GM23248 (cell line): ENCODE data around the gene PLD4. TPM values are rescaled to one million over a fixed set of nuclear protein-coding genes. Genes with fewer than 3 reads are reported as not detected.

Experiments used
- DNase-seq: peaks from one replicate; pipeline ENCODE4 v3.0.0-alpha.2; 2015
- H2AFZ ChIP-seq: fragments of 200-600 bp; sonication (generic); 2 replicates; pipeline ENCODE4 v1.6.1; 2016; ENCODE audit warnings: antibody characterized with exemption
- H3F3A ChIP-seq: fragments of 200-600 bp; sonication (generic); 2 replicates; pipeline ENCODE4 v1.6.1; 2016; ENCODE audit warnings: mild to moderate bottlenecking, antibody characterized with exemption, mixed run types; ENCODE audit not compliant: insufficient read depth
- H3K27ac ChIP-seq: fragments of 200-600 bp; sonication (generic); 2 replicates; pipeline ENCODE4 v1.5.1; 2016; ENCODE audit warnings: mild to moderate bottlenecking
- H3K27me3 ChIP-seq: fragments of 200-600 bp; sonication (generic); replicated peaks from 2 replicates; pipeline ENCODE4 v1.6.1; 2016; ENCODE audit warnings: mild to moderate bottlenecking; ENCODE audit not compliant: insufficient read depth
- H3K36me3 ChIP-seq: fragments of 200-600 bp; sonication (generic); 2 replicates; pipeline ENCODE4 v1.6.1; 2016; ENCODE audit warnings: low read depth, mild to moderate bottlenecking
- H3K4me1 ChIP-seq: fragments of 200-600 bp; sonication (generic); 2 replicates; pipeline ENCODE4 v1.6.1; 2016; ENCODE audit warnings: mild to moderate bottlenecking; ENCODE audit not compliant: insufficient read depth
- H3K4me2 ChIP-seq: fragments of 200-600 bp; sonication (generic); one replicate; pipeline ENCODE4 v1.6.1; 2016; ENCODE audit warnings: mild to moderate bottlenecking; ENCODE audit not compliant: unreplicated experiment
- H3K4me3 ChIP-seq: fragments of 200-600 bp; sonication (generic); 2 replicates; pipeline ENCODE4 v1.5.1; 2016; ENCODE audit warnings: mild to moderate bottlenecking
- H3K79me2 ChIP-seq: fragments of 200-600 bp; sonication (generic); 2 replicates; pipeline ENCODE4 v1.6.1; 2016; ENCODE audit warnings: mild to moderate bottlenecking; ENCODE audit not compliant: insufficient read depth
- H3K9ac ChIP-seq: fragments of 200-600 bp; sonication (generic); 2 replicates; pipeline ENCODE4 v1.6.1; 2016; ENCODE audit warnings: mild to moderate bottlenecking
- H3K9me2 ChIP-seq: fragments of 200-600 bp; sonication (generic); 2 replicates; pipeline ENCODE4 v1.6.1; 2016; ENCODE audit warnings: mixed run types, mild to moderate bottlenecking, moderate library complexity; ENCODE audit not compliant: insufficient read depth
- H3K9me3 ChIP-seq: fragments of 200-600 bp; sonication (generic); one replicate; pipeline ENCODE4 v1.6.1; 2017; ENCODE audit warnings: low read depth
- H4K20me1 ChIP-seq: fragments of 200-600 bp; sonication (generic); 2 replicates; pipeline ENCODE4 v1.6.0; 2016; ENCODE audit not compliant: insufficient read depth
- EZH2 ChIP-seq: fragments of 200-600 bp; sonication (generic); IDR thresholded peaks from 2 replicates; pipeline ENCODE4 v1.6.1; 2018; ENCODE audit warnings: antibody characterized with exemption, mild to moderate bottlenecking; ENCODE audit not compliant: insufficient read depth, poor library complexity, severe bottlenecking
- EZH2phosphoT487 ChIP-seq: fragments of 200-600 bp; sonication (generic); IDR thresholded peaks from 2 replicates; pipeline ENCODE4 v1.6.1; 2018; ENCODE audit warnings: antibody characterized with exemption, moderate library complexity, mild to moderate bottlenecking, low read depth; ENCODE audit not compliant: insufficient read depth
- WGBS, 2 experiments: methylation state at CpG; one replicate each; pipeline ENCODE4 v1.1.6; 2015 to 2017; ENCODE audit warnings: low lambda C conversion rate in 2 of 2, low coverage in 1 of 2; ENCODE audit errors: missing lambda C conversion rate in 2 of 2; 5-methylcytosine and 5-hydroxymethylcytosine counted together
- in situ Hi-C: fragments of 300-500 bp; cut with MboI; formaldehyde crosslinking; loops from 2 replicates; pipeline ENCODE4 v1.15.0; 2020
- polyA plus RNA-seq: library from polyadenylated mRNA; unstranded; fragments of >200 nt; fragmentation: Nextera tagmentation; extraction: Ambion mirVana; gene quantifications from 2 replicates; pipeline ENCODE4 v1.2.1, GENCODE V29; 2016
- total RNA-seq: library from RNA; depleted of rRNA; stranded (reverse); fragments of >200 nt; shearing (Covaris generic); gene quantifications from 2 replicates; pipeline ENCODE4 v1.2.3, GENCODE V29; 2014

Gene PLD4
- total and polyA plus RNA-seq, 2 experiments from 2014 or later: not detected

DNA sequence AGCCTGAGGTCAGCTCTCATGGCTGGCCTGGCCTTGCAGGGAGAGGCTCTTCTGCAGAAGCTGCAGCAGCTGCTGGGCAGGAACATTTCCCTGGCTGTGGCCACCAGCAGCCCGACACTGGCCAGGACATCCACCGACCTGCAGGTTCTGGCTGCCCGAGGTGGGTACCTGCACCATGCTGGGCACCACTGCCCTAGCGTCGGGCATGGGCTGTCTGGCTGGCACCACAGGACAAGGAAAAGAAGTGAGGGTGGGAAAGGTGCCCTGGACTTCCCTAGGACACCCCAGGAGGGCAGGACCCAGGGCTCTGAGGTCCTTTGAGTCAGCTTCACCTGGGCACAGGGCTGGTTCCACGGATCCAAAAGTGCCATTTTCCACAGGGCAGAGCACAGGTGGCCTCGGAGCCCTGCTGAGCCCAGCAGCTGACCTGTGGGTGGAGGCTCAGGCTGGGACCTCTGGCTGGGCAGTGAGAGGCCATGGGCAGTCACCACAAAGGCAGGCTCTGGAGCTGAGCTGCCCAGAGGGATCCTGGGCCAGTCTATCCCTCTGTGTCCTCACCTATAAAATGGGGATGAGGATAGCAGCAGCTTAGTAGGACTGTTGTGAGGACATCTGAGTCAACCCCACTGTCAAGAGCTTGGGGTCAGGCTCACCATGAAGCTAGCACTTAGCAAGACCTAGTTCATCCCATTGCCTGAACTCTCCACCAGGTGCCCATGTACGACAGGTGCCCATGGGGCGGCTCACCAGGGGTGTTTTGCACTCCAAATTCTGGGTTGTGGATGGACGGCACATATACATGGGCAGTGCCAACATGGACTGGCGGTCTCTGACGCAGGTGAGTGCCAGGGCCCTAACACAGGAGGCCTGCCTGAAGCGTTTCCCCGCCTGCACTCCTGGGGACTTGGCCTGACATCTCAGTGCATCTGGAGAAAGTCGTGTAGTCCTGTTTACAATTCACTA is 4.9 kb downstream of the PLD4 start:
- H3K4me2 ChIP-seq: no peak overlapping the region
- H3F3A ChIP-seq: 0 out of 2 replicates have a peak, but pooled peaks cover 3% of the 10 kb centered on the region
- H4K20me1 ChIP-seq: no peaks in the 10 kb centered on the region
- no peaks in the 10 kb centered on the region for H3K9me2 ChIP-seq
- H3K9me3 ChIP-seq: no peaks in the 10 kb centered on the region
- H3K27ac ChIP-seq: no peak overlapping the region
- no peak overlapping the region for H3K9ac ChIP-seq
- no peak overlapping the region for H2AFZ ChIP-seq
- in situ Hi-C loops: no loop called here
- H3K27me3 ChIP-seq: no peaks in the 10 kb centered on the region
- TF ChIP-seq EZH2phosphoT487: no peak
- no peak for TF ChIP-seq EZH2
- H3K79me2 ChIP-seq: no peaks in the 10 kb centered on the region
- H3K4me1 ChIP-seq: no peaks in the 10 kb centered on the region
- no peak for DNase-seq
- H3K36me3 ChIP-seq: no peaks in the 10 kb centered on the region
- H3K4me3 ChIP-seq: no peak overlapping the region
- 72 to 74% methylated on average over 15 of the region's 15 CpGs for WGBS, 2 experiments

DNA sequence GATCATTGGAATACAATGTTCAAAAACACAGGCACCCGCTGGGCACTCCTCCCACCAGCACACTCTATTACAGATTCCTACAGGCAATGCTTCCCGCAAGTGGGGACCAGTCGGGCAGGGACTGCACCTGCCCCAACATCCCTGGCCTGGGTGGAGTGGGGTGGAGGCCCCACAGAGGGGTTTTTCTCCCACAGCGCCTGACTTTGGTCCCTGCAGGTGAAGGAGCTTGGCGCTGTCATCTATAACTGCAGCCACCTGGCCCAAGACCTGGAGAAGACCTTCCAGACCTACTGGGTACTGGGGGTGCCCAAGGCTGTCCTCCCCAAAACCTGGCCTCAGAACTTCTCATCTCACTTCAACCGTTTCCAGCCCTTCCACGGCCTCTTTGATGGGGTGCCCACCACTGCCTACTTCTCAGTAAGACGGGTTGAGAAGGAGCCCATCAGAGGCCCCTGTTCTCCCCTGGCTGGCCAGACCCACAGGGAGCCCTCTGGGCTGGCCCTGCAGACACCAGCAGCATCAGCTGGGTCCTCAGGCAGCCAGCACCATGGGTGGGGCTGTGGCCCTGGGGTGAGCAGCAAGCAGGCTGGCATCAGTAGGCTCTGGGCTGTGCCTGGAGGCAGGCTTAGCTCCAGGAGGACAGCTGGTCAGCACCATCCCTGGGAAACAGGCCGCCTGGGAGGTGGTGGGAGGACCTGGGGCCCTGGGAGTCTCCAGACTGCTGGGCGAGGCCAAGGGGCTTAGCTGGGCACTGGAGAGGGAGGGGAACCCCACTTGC is 6.0 kb downstream of the PLD4 start:
- in situ Hi-C loops: no loop called here
- no peak for DNase-seq
- 70 to 72% methylated on average over 10 of the region's 10 CpGs for WGBS, 2 experiments

DNA sequence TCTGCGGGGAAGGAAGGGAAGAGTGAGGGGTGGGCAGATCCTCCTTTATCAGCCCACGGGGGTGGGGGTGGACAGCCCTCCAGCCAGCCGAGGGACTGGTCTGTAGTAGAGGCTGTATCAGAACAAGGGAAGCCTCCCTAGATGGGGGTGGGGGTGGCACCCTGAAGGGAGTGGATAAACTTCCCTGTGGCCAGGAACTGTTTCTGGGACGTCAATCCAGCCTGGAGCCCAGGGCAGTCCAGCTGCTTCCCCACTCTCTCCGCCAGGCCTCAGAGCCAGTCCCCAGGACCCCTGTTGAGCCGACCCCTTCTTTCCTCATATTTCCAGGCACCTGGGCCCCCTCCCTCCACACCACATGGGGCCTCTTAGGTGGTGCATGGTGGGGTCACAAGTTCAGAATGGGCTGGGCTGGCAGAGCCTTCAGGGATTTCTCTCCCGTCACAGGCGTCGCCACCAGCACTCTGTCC is 6.7 kb downstream of the PLD4 start:
- Histone ChIP-seq H3K4me3 (no peak overlapping the region), H3K79me2 (no peaks in the 10 kb centered on the region), H3K4me2 (no peak overlapping the region), H4K20me1 (no peaks in the 10 kb centered on the region), H3K9me2 (no peaks in the 10 kb centered on the region), H3K9me3 (no peaks in the 10 kb centered on the region), H3K9ac (no peak overlapping the region), H3K36me3 (no peaks in the 10 kb centered on the region), H3K4me1 (no peaks in the 10 kb centered on the region), H2AFZ (no peak overlapping the region), H3K27ac (no peak overlapping the region), H3F3A (0 out of 2 replicates have a peak, but pooled peaks cover 3% of the 10 kb centered on the region), H3K27me3 (no peaks in the 10 kb centered on the region)
- TF ChIP-seq EZH2: no peak
- no peak for TF ChIP-seq EZH2phosphoT487
- DNase-seq: no peak
- WGBS, 2 experiments: 81 to 93% methylated on average over 5 to 9 of the region's 9 CpGs
- in situ Hi-C loops: no loop called here

More for the DNA sequence above, 6.0 kb downstream of the PLD4 start:
- TF ChIP-seq EZH2: no peak
- TF ChIP-seq EZH2phosphoT487: no peak
- Histone ChIP-seq H3K9me2 (no peaks in the 10 kb centered on the region), H3K4me2 (no peak overlapping the region), H3K27ac (no peak overlapping the region), H3K9ac (no peak overlapping the region), H3K27me3 (no peaks in the 10 kb centered on the region), H3K4me3 (no peak overlapping the region), H3K36me3 (no peaks in the 10 kb centered on the region), H4K20me1 (no peaks in the 10 kb centered on the region), H2AFZ (no peak overlapping the region), H3K79me2 (no peaks in the 10 kb centered on the region), H3F3A (0 out of 2 replicates have a peak, but pooled peaks cover 3% of the 10 kb centered on the region), H3K9me3 (no peaks in the 10 kb centered on the region), H3K4me1 (no peaks in the 10 kb centered on the region)

DNA sequence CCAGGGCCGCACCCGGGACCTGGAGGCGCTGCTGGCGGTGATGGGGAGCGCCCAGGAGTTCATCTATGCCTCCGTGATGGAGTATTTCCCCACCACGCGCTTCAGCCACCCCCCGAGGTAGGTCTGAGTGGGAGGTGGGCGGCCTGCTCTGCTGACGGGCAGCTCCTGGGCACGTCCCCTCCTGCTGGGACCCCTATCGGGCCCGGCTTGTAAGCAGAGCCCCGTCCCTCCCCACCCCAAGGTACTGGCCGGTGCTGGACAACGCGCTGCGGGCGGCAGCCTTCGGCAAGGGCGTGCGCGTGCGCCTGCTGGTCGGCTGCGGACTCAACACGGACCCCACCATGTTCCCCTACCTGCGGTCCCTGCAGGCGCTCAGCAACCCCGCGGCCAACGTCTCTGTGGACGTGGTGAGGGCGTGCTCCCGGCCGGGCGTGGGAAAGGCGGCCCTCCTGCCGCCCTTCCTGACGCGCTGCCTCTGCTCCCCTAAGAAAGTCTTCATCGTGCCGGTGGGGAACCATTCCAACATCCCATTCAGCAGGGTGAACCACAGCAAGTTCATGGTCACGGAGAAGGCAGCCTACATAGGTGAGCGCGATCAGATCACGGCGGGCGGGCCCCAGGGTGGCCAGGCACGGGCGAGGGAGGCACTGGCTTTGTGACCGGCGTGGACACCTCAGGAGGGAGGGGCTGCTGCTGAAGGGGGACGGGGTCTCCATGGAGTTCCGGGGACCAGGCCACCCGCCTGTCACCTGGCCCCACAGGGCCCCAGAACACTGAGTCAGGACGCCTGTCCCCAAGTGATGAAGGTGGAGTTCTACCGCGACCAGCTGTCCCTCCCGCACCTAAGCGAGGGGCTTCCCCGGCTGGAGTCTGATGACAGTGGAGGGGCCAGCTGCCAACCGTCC is 7.3 kb downstream of the PLD4 start:
- no peaks in the 10 kb centered on the region for H4K20me1 ChIP-seq
- H3K27ac ChIP-seq: no peak overlapping the region
- DNase-seq: no peak
- no peaks in the 10 kb centered on the region for H3K9me3 ChIP-seq
- no peak for TF ChIP-seq EZH2phosphoT487
- TF ChIP-seq EZH2: no peak
- no peaks in the 10 kb centered on the region for H3K9me2 ChIP-seq
- H3K4me3 ChIP-seq: no peak overlapping the region; the same call in 1 of the 2 replicates
- no peak overlapping the region for H2AFZ ChIP-seq
- in situ Hi-C loops: no loop called here
- H3K4me2 ChIP-seq: no peak overlapping the region
- WGBS, 2 experiments: 72 to 76% methylated on average over 41 to 51 of the region's 64 CpGs
- no peaks in the 10 kb centered on the region for H3K36me3 ChIP-seq
- no peaks in the 10 kb centered on the region for H3K27me3 ChIP-seq
- 0 out of 2 replicates have a peak, but pooled peaks cover 3% of the 10 kb centered on the region for H3F3A ChIP-seq
- H3K4me1 ChIP-seq: no peaks in the 10 kb centered on the region
- H3K79me2 ChIP-seq: no peaks in the 10 kb centered on the region
- 0 out of 2 replicates have a peak overlapping the region, but pooled peaks have one; percentile 78 for H3K9ac ChIP-seq
